Transverse colon (tissue), 3 donors: Measurements from ENCODE around the gene CLEC3B.

ENCODE experiments used
- EP300 ChIP-seq: sonication (generic); formaldehyde crosslinking; IDR thresholded peaks from one replicate; pipeline ENCODE4 v1.6.1; 2017; ENCODE audit warnings: antibody characterized with exemption, low read depth
- POLR2A ChIP-seq: fragments of 450-650 bp; IDR thresholded peaks from one replicate; pipeline ENCODE4 v1.6.1; 2016; ENCODE audit warnings: antibody characterized with exemption, mild to moderate bottlenecking, moderate library complexity
- TF ChIP-seq, protein P1 (sequence below), 5 experiments: fragments of 200-600 bp in 3 of 5; fragments of 450-650 bp in 2 of 5; sonication (generic) in 3 of 5; IDR thresholded peaks; 1 replicate in 2 of 5; 2 replicates in 3 of 5; pipeline ENCODE4 v1.5.1; 2016 to 2017; ENCODE audit warnings: antibody characterized with exemption in 5 of 5, inconsistent platforms in 3 of 5, mild to moderate bottlenecking in 2 of 5, moderate library complexity in 1 of 5

DNA sequence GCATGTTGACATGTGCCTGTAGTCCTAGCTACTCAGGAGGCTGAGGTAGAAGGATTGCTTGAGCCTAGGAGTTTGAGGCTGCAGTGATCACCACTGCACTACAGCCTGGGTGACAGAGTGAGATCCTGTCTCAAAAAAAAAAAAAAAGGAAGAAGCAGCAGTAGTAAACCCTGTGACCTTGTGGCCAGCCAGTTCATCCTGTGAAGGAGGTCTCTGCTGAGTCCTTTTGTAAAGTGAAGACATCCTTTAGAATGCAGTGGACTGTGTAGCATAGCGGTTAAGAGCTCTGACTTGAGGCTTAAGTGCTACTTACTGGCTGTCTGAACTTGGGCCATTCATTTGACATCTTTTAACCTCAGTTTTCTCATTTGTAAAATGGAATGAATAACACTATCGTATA, 41.8 kb upstream of the CLEC3B start:
- TF ChIP-seq POLR2A = no peak
- TF ChIP-seq, protein P1, sequence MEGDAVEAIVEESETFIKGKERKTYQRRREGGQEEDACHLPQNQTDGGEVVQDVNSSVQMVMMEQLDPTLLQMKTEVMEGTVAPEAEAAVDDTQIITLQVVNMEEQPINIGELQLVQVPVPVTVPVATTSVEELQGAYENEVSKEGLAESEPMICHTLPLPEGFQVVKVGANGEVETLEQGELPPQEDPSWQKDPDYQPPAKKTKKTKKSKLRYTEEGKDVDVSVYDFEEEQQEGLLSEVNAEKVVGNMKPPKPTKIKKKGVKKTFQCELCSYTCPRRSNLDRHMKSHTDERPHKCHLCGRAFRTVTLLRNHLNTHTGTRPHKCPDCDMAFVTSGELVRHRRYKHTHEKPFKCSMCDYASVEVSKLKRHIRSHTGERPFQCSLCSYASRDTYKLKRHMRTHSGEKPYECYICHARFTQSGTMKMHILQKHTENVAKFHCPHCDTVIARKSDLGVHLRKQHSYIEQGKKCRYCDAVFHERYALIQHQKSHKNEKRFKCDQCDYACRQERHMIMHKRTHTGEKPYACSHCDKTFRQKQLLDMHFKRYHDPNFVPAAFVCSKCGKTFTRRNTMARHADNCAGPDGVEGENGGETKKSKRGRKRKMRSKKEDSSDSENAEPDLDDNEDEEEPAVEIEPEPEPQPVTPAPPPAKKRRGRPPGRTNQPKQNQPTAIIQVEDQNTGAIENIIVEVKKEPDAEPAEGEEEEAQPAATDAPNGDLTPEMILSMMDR (IDR thresholded peaks at IDR 0.05) = no peak
- no peak for TF ChIP-seq EP300
